ENCODE data around the gene MYNN.

DNA sequence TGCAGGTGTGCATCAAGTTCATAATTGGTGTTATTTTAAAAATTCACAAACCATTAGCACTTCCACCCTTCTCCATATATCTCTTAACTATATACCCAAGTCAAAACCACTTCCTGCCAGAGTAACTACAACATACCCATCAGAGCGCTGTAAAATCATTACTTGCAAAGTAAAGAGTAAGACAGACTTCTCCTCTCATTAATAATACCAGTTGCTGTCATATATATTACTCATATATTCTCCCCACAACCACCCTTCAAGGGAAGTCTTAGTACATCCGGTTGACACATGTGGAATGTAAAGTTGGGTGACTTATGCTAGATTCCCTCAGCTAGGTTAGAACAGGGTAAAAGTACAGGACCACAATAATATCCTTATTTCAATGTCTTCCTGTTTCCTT lies 13.9 kb upstream of the MYNN start:
- TF ChIP-seq EZH2 (IDR thresholded peaks at IDR 0.05) (no peak), POLR2AphosphoS5 (IDR thresholded peaks at IDR 0.05; ENCODE audit: borderline replicate concordance, low read depth, low read length) (no peak)

Measured in SK-N-MC (cell line).